ENCODE data around the gene KCNQ1.
A peak's percentile ranks its signal among the peaks of the same experiment; 100 is the strongest.

KCNQ1 gene

DNA sequence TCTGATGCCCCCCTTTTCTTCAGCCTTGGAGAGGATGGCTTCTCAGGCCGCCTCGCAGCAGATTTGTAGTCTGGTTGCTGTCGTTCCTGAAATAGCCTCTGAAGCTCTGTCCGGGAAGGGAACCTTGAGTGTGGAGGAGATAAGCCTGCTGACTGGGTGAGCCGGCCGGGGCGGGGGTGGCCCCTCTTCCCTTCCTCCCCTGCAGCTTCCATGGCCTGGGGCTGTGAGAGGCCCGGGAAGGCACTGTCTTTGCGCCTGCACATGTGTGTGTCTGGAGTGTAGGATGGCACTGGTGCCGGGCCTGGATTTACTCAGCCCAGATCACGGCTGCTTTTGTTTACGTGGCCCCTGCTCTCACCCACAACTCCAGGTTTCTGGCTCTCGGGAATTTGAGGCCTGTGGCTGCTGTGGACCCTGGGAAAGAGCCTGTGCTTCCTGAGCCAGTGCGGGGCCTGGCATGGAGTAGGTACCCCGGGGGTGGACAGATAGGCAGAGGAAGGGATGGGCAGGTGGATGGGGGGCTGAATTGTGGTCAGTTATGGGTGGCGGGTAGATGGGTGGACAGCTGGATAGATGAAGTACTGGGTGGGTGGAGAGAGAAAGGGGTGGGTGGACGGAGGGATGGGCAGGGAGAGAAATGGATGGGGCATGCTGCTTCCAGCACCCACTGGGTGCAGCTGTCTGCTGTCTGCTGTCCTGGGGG, 16.6 kb downstream of the KCNQ1 start:
- DNase-seq (ENCODE audit: low spot score): no peak

DNA sequence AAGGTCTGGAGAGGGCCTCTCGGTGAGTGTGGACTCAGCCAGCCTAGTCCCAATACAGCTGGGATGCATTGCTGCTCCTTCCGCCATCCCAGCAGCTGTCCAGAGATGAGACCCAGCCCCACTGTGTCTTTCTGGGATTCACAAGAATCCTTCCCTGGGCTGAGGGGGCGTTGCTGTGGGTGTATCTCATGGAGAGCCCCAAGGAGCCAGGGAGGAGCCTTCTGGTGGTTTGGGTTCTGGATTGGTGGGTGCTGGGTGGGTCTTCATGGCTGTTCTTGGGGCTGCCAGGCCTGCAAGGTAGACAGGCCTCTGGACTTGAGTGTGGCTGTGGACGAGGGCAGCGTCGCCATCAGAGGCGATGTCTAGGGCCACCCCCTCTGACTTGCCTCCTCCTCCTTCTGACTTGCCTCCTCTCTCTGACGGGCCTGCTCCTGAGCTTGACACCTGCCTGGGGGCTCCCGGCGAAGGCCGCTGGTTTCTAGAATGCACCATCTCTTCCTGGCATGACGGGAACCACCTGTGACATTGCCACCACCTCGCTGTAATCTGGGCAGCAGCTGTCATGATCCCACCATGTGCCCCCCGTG, 17.2 kb downstream of the KCNQ1 start:
- no peak for DNase-seq (ENCODE audit: low spot score)

DNA sequence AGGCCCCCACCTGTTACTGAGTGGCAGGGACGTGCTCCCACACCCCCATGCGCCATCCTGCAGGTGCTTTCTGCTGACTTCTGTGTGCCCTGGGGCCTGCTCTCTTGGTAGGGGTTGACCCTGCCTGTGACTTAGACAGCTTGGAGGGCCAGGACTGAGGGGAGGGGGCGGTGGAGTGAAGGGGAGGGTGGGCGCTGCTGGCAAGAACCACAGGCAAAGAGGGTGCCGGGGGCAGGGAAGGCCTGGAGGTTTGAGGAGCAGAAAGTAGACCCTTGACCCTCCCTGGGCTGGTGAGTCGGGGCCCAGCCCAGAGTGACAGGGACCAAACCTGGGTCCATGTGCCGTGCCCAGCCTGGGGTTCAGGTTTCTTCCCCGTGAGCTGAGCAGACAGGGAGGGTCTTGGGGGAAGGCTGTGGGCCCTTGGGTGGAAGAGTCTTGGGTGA, 17.8 kb downstream of the KCNQ1 start:
- DNase-seq (ENCODE audit: low spot score): no peak

DNA sequence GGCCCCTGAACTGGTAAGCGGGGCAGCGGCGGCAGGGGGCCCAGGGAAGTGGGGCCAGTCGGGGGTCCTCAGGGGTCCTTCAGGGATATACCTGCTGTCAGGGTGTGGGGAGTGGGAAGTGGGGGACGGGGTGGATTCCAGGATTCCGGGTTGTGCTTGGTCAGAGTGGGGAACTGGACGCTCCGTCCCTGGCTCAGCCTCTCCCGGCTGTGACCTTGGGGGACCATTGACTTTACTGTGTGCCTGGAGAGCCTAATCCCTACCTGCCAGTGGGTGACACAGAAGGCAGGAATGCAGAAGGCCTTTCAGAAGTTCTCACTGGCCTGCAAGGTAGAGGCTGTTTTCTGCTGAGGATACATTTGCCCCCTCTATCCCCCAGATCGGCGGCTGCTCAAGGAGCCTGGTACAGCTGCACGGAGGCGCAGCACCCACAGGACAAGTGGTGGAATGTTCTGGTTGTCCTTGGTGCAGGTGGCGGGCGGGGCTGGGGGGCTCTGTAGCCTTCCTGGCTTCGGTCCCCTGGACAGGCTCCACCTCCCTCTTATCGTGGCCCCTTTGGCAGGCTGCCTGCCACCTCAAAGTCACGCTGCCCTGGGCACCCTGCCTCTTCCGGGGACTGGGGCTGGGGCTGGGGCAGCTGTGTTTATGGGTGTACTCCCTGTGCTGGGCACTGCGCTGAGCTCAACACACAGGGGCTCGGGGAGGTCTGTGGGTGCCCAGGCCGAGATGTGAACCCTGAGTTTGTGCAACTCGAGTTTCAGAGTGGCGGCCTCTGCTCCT, 18.4 kb downstream of the KCNQ1 start:
- DNase-seq (ENCODE audit: low spot score): no peak

DNA sequence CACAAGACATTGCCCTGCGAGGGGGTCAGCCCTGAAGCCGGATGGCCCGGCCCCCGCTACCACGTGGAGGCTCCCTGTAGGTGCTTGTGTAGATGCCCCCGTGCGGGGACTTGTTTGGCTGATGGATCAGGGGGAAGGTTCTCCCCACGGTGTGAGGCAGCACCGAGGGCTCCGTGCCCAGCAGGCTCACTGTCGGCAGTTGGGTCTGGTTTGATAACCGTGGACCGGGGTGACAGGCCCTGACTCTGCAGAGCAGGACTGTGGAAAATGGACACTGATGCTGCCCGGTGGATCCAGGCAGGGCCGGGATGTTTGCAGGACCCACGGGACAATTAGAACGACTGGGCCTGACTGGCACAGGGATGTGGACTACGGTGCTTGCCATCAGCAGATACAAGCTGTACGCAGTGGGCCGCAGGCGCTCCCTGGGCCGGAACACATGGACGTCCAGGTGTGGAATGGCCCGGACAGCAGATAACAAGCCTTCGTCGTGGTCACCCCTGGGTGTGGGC, 19.0 kb downstream of the KCNQ1 start:
- DNase-seq (ENCODE audit: low spot score): no peak

DNA sequence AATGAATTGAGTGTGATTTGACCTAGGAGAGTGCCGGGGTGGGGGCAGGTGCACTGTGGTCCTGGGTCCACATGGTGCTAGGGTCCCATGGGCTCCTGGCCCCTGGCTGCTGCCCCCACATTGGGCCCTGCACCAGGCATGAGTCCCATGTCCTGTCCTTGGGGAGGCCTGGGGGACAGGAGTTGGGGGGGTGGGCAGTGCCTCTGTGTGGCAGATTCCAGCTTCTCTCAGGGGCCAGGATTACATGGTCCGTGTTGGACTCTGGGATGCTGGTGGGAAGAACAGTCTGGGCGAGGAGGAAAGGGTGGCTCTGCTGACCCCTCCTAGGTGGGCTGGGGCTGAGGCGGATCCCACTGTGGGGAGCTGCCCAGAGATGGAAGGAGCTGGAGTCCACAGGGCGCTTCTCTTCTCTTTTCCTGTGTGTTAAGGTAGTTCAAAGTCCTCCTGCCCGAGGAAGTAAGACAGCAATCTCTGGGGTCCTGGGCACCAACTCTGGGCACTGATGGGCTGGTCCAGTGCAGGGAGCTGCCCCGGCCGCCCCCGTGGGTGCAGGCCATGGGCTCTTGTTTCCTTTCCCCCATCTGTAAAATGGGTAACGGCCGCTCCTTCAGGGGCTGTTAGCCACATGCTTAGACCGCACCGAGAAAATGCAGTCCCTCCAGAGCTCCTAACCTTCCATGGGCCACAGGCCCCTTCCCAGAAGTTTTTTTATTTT, 19.8 kb downstream of the KCNQ1 start:
- DNase-seq (ENCODE audit: low spot score): no peak

DNA sequence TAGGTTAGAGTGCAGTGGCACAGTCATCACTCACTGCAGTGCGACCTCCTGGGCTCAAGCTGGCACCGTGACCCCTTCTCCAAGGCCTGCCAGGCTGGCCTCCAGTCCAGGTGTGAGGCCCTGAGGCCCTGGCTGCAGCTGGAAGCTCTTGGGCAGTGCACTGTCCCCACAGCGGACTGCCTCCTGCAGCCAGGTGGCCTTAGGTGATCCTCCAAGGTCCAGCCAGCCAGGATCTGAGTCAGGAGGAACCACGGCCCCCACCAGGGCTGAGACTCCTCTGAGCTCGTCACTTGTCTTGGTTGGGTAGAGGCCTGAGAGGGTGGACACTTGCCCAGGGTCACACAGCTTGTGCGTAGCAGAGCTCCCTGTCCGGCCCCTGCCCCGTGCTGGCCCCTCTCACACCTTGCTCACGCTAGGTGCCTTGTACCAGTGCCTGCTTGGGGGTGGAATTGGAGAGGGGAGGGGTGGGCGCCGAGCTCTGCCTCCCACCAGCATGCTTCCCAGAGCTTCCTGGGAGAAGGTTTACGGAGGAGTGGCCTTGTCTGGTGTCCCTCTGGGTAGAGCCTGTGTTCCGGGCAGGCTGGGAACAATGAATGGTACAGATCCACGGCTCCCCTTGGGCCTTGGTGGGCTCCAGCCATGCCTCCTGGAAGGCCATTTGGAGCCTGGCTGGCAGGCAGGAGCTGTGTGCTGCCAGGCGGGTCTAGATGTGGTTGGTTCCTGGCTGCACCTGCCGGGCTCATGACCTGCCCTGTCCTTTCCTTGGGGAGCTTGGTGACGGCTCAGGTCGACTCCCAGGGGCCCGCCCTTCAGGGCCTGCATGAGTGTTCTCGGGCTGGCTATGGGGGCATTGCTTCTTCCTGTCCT, 20.6 kb downstream of the KCNQ1 start:
- peak; percentile 3 for DNase-seq (ENCODE audit: low spot score)

DNA sequence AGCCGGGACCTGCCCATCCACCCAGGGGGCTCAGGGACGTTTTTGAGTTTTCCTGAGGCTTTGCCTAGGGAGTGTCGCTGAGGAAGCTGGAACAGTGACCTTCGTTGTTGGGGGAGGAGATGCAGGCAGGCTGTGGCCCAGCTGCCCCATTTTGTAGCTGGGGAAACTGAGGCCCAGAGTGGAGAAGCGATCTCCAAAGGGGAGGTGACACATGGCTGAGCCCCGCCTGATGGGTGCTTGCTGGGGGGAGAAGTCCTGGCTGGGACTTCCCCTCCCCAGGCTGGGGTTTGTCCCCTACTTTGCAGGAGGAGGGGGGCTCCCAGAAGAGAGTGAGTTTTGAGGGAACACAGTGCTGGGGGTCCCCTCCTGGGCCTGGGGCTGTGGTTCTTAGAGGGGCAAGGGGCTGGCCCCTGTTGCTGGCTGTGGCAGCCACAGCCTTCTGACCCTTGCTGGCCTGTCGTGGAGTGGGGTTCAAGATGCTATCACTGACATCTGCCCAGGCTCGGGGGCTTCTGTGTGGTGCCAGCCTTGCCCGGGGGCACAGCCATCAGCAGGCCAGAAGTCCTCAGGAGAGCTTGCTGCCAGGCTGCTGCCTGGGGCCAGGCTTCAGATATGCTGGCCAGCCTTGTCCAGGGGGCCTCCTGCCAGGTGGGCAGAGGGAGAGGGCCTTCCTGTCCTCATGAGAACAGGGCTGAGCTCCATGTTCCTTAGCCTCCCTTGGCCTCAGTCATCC, 21.4 kb downstream of the KCNQ1 start:
- no peak for DNase-seq (ENCODE audit: low spot score)

DNA sequence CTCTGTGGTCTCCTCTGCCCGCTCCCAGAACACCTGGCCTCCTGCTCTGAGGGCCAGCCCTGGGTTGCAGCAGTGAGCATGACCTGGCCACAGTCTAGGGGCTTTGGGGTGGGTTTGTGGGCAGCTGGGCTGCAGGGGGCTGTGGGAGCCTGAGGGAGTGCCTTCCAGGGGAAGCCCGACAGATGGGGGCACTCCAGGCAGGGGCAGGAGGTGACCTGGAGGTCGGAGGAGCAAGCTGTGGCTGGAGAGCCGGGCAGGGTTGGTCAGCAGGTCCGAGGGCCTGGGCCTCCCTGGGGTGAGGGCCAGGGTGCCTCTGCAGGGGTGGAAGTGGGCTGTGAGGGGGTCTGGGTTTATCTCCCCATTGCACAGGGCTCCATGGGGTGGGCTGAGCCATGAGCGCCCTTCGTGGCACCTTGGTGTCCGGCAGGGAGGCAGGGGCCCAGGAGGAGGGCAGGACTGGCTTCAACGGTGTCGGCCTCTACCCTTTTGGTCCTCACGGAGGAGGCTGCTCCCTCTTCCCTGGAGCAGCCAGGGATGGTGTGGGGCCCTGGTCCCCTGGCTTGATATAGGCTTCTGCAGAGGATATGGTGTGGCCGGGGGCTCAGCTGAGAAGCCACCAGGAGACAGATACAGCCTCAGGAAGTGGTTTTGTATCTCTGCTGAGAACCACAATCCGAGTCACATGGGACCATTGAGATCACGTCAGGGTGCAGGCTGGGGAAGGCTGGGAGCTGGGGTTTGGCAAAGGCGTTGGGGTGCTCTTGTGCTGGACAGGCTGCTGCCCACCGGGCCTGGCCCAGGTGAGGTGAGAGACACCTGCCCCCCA, 22.3 kb downstream of the KCNQ1 start:
- DNase-seq (ENCODE audit: low spot score): no peak

DNA sequence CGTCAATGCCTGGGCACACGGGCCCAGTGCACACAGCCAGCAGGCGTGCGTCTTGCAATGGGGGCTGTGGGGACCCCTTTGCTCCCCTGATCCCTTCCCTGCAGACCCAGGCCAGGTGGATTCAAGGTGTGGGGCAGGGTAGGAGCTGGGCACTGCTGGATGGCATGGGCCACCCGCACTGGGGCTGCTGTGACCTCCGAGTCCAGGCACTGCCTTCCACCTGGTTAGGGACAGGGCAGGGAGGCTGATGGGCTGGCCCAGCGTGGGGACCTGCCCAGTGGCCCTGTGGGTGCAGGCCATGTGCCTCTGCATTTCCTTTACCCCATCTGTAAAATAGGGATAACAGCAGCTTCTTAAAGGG, 22.9 kb downstream of the KCNQ1 start:
- no peak for DNase-seq (ENCODE audit: low spot score)

DNA sequence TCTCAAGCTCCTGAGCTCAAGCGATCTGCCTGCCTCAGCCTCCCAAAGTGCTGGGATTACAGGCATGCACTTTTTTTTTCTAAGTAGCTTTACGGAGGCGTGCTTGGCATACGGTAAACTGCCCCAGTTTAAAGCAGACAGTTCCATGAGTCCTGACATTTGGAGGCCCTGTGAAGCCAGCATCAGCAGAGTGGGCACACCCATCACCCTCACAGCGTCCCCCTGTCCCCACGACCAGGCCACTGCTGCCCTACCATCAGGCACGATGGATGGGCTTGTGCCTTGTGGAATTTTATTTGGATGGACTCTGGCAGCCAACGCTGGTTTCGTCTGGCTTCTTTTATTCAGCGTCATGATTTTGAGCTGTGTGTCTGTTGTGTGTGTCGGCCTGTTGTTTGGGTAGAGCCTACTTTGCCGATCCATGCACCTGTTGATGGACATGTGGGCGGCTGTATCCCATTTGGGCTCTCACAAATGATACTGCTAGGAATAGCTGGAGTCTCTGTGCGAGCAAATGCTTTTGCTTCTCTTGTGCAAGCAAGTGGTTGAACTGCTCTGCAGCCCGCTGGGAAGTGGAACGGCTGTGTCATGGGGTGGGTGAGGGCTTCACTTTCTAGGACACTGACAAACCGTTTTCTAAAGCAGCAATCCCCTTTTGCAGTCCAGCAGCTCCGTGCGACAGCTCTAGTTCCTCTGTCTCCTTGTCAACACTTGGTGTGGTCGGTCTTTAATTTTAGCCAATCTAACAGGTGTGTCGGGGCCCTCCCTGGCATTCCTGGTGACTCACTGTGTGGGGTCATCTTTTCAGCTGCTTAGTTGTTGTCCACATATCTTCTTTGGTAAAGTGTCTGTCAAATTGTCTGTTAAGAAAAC, 23.8 kb downstream of the KCNQ1 start:
- no peak for DNase-seq (ENCODE audit: low spot score)

DNA sequence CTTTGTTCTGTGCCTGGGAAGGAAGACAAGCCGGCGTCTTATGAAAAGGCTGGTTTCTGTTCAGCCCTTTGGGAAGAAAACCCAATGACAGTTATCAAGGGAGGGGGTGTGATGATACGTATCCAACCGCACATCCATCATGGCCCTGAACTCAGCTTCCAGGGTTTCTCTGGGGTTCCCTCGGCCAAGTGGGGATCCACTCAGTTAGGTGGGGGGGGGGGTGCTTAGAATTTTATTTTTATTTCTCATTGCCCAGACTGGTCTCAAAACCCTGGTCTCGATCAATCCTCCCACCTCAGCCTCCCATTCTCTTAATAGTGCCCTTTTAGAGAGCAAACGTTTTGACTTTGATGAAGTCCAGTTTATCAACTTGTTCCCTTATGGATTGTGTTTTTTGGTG, 25.7 kb downstream of the KCNQ1 start:
- DNase-seq (ENCODE audit: low spot score): no peak

DNA sequence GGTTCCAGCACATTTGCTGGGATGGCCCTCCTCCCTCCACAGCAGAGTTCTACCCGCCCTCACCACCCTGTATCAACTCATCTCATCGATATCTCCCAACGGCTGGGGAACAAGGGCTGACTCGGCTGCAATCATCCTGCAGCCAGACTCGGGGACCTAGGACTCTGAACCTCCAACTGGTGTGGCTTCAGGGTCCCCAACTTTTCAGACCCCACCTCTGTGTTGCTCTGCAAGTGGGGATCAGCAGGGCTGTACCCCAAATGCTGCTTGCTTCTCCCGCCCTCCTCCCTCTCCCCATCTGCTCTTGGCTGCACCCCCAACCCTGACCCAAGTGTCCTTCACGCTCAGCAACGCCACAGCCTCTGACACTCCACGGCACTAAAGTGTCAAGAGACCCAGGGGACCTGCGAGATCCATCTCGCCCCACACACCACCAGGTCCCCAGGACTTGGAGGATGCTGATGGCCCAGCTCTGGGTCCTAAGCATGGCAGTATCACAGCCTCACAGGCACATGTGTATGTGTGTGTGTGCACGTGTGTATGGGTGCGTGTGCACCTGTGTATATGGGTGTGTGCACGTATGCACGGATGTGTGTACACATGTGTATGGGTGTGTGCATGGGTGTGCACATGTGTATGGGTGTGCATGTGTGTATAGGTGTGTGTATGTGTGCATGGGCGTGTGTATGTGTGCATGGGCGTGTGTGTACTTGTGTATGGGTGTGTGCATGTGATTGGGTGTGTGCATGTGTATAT, 26.4 kb downstream of the KCNQ1 start:
- no peak for DNase-seq (ENCODE audit: low spot score)

DNA sequence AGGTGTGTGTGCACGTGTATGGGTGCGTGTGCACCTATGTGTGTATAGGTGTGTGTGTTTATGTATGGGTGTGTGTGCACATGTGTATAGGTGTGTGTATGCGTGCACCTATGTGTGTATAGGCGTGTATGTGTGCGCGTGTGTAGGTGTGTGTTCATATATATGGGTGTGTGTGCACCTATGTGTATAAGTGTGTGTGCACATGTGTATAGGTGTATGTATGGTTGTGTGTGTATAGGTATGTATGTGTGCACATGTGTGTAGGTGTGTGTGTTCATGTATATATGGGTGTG, 26.9 kb downstream of the KCNQ1 start:
- DNase-seq (ENCODE audit: low spot score): no peak

DNA sequence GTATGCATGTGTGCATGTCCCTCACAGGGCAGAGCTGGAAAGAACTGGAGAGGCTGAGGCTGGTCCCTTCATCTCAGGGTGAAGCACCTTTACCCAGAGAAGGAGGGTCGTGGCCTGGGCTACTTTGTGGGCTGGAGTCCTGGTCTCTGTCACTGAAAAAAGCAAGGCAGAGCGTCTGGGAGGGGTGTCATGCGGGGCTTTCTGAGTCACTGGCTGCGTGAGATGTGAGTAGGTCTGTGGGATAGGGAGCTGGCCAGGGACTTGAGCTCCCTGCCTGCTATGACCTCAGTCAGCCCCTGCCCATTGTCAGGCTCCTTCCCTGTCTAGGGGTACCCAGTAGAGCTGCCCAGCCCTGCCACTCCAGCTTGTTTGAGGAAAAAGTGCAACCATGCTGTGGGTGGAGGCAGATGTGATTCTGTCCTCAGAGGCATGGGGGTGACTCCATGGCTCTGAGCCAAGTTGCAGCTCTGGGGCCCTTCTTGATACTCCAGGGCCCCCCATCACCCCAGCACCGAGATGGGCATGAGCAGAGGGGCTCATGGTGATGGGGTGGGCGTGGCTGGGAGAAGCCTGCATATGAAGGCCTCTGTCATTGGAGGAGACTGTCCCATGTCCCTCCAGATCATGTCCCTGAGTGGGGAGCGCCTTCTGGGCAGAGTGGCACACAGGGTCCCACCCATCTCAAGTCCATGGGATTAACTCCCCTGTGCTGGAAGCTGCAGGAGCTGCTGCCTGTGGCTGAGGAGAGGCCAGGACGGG, 27.8 kb downstream of the KCNQ1 start:
- no peak for DNase-seq (ENCODE audit: low spot score)

DNA sequence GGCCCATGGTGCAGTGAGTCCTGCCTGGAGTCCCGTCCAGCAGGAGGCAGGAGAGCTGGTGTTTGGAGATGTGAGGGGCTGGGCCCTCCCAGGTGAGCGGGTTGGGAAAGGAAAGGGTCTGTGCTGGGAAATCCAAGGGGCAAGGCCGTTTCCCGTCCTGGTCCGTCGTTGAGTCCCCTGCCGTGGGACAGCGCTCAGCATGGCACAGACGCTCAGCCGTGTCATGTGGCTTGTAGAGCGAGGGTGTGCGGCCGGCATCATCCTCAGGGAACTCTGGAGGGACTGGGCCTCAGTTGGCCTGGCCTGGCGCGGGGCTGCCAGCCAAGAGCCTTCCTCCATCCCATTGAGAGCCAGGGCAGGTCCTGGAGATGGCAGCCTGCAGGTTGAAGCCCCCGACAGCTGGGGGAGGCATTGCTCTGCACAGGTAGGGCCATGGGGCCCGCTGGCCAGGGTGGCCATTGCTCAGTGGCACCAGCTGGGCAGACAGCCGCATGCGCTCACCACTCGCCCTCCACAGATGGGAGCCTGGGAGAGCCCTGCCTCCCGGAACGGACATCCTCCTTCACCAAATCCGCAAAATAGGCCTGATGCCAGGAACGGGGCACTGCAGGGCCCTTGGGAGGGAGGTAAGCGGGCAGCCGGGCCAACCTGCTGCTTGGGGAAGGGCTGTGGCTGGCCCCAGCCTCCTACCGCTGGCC, 28.7 kb downstream of the KCNQ1 start:
- DNase-seq (ENCODE audit: low spot score): no peak
